GM21737 (cell line): Measurements from ENCODE around the gene RET.
"Not testable (repeated sequence)": the region's sequence is repeated elsewhere in the genome, so short reads cannot be mapped to it uniquely, and the experiment has no call there.

ENCODE experiments used
- ATAC-seq: cut with Tn5 transposase; IDR thresholded peaks from one replicate; pipeline ENCODE4 v1.9.1; 2021; ENCODE audit warnings: mild to moderate bottlenecking, moderate library complexity; ENCODE audit not compliant: unreplicated experiment

RET gene

DNA sequence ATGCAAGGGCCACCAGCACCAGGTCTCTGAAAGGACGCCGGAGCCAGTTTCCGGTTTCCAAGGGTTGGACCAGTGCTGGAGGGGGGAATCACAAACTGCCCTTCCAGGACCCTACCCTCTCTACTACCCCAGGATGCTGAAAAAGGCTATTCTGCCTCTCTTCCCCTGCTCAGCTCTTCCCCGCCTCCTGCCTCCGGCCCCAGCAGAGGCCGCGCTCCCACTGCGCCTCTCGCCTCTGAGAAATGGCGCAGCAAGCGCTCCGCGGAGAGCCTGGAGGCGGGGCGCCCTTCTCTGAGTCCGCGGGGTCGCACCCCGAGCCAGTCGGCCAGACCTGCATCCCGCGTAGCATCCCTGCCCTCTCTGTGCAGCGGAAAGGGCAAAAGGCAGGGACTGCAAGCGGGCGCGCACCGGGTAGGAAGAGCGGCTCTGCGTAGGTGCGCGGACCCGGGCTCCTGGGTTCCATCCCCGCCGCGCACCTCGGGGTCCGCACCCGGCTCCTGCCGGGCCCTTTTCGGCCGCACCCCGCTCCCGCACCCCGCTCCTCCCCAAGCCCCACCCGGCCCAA lies 476 bp upstream of the RET start:
- ATAC-seq: no peak

DNA sequence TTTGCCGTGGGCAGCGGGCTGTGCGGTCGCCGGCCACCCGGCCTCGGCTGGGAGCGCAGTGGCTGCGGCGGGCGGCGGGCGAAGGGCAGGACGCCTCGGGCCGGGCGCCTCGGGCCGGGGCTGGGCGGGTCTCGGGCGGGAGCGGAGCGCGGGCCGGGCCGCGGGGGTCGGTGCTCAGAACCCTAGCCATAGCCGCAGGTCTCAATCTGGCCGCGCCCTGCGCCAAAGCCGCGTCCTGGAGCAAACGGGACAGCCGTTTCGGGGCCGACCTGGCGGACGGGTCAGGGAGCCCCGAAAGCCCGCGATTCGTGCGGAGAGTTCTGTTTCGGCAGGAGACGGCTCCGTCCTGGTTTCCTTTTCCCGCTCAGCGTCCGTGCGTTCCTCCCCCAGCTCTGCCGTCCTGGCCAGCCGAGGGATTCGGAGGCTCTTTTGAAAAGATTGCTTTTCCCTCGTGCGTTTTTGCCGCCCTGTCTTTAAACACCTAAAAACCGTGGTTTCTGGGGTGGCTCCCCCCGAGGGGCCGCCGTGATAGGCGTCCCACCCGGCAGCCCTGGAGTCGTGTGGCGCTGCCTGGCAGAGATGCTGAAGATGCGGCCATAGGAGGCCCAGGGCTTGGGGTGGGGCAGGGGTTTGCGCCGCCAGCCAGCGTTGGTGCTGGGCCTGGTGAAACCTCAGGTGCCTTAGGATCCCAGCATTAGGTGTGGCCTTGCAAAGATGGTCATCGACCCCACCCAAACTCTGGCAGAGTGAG lies 727 bp downstream of the RET start:
- ATAC-seq: no peak

DNA sequence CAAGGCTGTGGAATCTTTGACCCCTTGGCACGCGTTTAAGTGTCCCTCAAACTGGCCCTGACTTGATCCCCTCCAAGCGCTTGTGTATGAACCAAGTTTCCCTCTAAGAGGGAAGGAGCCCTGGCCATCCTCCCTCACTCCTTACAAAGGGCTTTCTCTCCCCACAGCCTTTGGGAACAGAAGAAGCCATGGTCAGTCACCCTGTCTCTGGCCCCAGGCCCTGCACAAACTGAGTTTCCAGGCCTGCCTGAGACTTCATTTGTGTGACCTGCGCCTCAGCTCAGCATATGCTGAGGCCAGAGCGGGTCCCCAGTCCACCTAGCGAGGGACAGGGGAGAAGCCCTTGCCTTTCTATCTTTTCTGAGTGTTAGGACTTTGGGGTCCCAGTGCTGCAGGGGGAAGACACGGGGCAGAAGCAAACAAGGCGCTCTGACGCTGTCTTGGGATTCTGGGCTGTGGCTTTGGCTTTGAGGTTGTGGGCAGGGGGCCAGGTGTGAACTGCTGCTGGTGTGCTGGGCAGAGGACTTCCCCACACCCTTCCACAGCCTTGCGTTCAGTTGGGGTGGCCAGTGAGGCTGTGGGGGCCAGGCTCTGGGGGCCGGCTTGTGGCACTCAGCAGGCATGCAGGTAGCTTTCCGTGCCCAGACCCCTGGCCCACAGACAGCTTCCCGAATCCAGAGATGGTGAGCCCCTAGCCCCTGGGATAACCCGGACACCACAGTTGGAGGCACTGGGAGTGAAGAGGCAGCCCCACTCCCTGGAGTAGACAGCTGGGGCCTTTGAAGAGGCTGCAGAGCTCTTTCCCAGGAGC lies 1.5 kb downstream of the RET start:
- ATAC-seq: no peak

DNA sequence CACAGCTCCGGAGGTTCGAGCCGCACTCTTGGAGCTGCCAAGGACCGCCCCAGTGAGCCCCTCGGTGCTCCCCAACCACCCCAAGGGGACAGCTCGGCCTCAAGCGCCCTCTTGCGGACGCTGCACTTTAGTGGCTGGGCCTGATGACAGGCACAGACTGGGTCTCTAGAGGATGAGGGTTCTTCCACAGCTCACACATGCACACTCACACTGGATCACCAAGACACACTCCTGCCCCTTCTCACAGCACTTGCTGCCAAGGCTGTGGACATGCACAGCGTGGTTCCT lies 2.1 kb downstream of the RET start:
- no peak for ATAC-seq

- no peak for ATAC-seq
These were observed 3.0 kb downstream of the RET start for GRCh38 chr10:43079856-43080255.

DNA sequence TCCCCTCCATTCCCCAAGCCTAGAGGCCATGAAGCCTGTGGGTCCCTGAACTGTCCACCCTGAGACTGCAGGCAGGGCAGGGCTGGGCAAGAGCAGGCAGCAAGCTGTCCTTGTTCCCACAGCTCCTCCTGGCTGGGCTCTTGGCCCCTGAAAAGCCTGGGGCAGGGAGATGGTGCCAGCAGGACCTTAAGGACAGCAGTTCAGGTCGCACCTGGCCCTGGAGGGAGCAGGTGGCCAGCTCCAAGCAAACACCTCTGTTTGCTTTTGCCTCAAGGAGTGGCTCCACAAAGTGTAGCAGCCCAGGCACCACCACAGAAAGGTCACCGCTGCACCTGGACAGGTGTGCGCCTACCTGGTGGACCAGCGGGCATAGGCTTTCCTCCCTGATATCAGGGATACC lies 5.2 kb downstream of the RET start:
- no peak for ATAC-seq

DNA sequence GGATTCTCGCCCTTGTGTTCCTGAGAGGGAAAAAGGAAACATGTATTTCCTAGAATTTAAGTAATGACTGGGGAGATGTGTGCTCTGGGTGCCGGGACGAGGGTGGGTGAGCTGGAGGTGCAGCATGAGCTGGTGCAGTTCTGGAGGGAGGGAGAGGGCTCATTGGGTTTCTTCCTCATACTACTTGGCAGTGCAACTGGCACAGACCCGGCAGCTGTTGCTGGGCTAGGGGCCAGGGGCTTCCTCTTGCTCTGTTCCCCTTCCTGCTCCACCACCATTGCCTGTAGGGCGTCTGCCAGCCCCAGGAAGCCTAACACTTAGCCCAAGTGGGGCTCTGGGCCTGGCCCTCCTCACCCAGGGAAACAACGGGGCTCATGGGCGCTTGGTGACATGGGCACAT lies 5.9 kb downstream of the RET start:
- ATAC-seq: no peak

- no peak for ATAC-seq
These were observed 6.9 kb downstream of the RET start for GRCh38 chr10:43083764-43084163.

DNA sequence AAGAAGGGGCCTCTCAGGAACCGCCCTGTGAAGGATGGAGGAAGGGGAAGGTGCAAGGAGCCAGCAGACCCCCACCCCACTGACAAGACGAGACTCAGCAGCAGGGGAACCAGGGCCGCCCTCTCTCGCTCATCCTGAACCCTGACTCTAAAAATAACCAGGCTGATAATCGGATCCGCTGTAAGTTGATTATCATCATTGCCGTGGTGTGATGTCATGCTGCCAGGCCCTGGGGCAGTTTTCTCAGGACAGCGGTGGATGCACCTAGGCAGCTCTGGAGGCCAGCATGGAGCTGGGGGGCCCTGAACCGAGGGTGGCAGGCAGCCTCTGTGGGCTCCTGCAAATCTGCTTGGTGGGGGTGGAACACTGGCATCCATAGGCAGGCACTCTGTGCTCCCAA lies 7.9 kb downstream of the RET start:
- no peak for ATAC-seq

DNA sequence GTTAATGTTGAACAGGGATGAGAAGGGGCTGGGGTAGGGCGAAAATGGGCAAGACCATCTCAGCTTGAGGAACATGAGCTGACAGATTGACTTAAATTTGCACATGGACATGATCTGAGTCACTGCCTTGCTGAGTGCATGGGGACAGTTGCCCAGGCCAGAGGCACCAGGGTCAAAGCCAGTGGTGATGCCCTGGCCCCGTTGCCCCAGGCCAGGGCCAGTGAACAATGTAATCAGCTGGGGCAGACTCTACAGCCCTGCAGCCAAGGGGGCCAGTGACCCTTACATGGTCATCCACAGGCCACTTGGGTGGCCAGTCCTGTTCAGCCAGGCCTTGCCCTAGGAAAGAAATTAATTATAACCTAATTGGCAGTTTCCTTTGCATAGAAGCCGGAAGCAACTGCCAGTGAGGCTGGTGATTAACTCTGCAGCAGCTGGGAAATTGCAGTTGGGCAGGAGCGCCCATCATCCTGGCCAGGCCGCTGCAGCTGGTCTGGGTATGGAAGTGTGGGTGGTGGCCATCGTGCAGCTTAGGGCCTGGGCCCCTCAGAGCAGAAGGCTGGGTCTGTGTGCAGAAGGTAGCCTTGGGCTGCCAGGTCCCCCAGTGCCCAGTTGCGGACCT lies 9.6 kb downstream of the RET start:
- no peak for ATAC-seq

- no peak for ATAC-seq
These were observed 12.7 kb downstream of the RET start for GRCh38 chr10:43089519-43089918.

- ATAC-seq: no peak
These were observed 13.3 kb downstream of the RET start for GRCh38 chr10:43090188-43090587.

DNA sequence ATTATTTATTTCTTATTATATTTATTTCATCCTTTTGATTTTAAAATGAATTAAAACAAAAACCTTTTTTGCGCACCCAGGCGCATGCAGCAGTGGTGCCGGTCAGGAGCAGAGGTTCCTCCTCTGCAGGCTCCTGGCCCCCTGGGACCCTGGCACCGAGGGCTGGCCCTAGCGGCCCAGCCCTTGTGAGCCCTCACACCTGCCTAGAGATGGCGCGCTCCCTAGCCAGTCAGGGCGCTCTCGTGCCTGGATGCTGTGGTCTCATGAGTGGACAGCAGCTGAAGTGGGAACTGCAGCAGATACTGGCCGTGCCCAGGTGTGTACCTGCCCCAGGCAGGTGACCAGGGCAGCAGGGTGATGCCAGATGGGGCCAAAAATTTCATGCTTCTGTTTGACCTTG lies 13.8 kb downstream of the RET start:
- no peak for ATAC-seq

DNA sequence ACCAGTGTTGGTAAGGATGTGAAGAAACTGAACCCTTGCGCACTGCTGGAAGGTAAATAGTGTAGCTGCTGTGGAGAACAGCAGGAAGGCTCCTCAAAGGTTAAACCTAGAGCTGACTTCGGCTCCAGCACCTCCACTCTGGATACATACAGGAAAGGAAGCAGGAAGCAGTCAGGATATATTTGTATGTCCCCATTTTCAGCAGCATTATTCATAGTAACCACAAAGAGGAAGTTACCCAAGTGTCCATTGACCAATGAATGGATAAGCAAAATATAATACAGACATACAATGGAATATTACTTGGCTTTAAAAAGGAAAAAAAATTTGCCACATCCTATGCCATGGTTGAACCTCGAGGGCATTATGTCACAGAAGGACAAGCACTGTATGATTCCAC lies 15.0 kb downstream of the RET start:
- ATAC-seq: no peak

- no peak for ATAC-seq
These were observed 16.7 kb downstream of the RET start for GRCh38 chr10:43093423-43094076.

GRCh38 chr10:43094085-43094484 lies 17.2 kb downstream of the RET start:
- no peak for ATAC-seq

DNA sequence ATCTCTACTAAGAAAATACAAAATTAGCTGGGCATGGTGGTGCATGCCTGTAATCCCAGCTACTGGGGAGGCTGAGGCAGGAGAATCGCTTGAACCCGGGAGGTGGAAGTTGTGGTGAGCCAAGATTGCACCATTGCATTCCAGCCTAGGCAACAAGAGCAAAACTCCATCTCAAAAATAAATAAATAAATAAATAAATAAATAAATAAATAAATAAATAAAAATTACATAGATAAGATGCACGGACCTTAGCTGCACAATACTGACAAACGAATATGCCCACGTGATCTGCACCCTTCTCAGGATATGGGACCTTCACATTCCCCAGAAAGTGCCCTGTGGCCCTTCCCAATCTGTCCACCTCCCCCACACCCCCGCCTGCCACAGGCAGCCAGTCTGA lies 22.5 kb downstream of the RET start:
- ATAC-seq: not testable (repeated sequence)

GRCh38 chr10:43099928-43100327 lies 23.1 kb downstream of the RET start:
- ATAC-seq: no peak

GRCh38 chr10:43100366-43100765 lies 23.5 kb downstream of the RET start:
- no peak for ATAC-seq

GRCh38 chr10:43102063-43102828 lies 25.4 kb downstream of the RET start:
- ATAC-seq: no peak
